Endothelial cell (in vitro differentiated cells): Measurements from ENCODE around the gene COL16A1. TPM values are rescaled to one million over a fixed set of nuclear protein-coding genes. Genes with fewer than 3 reads are reported as not detected.

Experiments used
- DNase-seq: peaks from one replicate; pipeline ENCODE4 v3.0.0; 2021; ENCODE audit warnings: low spot score
- H3K27ac Mint-ChIP-seq: one replicate; pipeline ENCODE4 v1.8.0; 2021; ENCODE audit warnings: mixed read lengths, inconsistent platforms; ENCODE audit not compliant: unreplicated experiment
- H3K27me3 Mint-ChIP-seq: one replicate; pipeline ENCODE4 v1.8.0; 2021; ENCODE audit warnings: mild to moderate bottlenecking, moderate library complexity, mixed read lengths, inconsistent platforms; ENCODE audit not compliant: unreplicated experiment
- H3K36me3 Mint-ChIP-seq: one replicate; pipeline ENCODE4 v1.8.0; 2021; ENCODE audit warnings: mild to moderate bottlenecking, low read depth, mixed read lengths, inconsistent platforms; ENCODE audit not compliant: unreplicated experiment
- H3K4me1 Mint-ChIP-seq: one replicate; pipeline ENCODE4 v1.8.0; 2021; ENCODE audit warnings: mild to moderate bottlenecking, mixed read lengths, inconsistent platforms; ENCODE audit not compliant: unreplicated experiment
- H3K4me3 Mint-ChIP-seq: one replicate; pipeline ENCODE4 v1.8.0; 2021; ENCODE audit warnings: mild to moderate bottlenecking, mixed read lengths, inconsistent platforms; ENCODE audit not compliant: unreplicated experiment
- H3K9me3 Mint-ChIP-seq: one replicate; pipeline ENCODE4 v1.8.0; 2021; ENCODE audit warnings: mixed read lengths, inconsistent platforms; ENCODE audit not compliant: unreplicated experiment
- total RNA-seq: library from RNA; stranded (reverse); fragmentation: NEBNext Ultra II Directional; extraction: Animal tissue kit (Norgen Biotek cat#: 25700); gene quantifications from one replicate; pipeline ENCODE4 v1.2.1, GENCODE V29; 2021; ENCODE audit not compliant: unreplicated experiment
- TF ChIP-seq, protein P1 (sequence below): fragments of 200-600 bp; sonication (generic); IDR thresholded peaks from one replicate; pipeline ENCODE4 v1.5.0; 2021; ENCODE audit warnings: antibody characterized with exemption; ENCODE audit not compliant: unreplicated experiment

The COL16A1 gene
- total RNA-seq, 1 donor from 2014 or later = 5.3 TPM

DNA sequence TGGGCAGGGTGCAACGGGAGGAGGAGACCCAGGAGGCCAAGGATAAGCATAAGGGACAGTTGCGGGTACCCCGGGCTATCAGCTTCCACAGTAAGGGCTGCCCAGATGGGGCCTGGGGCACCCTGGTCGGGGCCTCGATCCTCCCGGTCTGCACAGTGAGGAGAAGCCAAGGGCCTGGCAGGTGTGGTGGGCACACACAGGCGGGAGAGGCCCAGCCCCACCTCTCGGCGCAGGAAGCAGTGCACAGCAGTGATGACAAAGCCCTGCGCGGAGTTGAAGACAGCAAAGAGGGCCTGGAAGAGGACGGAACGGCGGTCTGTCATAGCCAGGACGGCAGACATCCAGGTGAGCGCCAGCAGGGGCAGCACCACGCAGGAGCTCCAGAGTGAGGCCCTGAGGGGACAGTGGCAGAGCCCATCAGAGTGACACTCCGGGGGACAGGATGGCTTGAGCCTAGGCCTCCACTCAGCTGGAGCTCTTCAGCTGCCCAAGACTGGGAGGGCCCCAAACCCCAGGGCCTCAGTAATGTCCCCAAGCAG, 29.0 kb upstream of the COL16A1 start:
- Mint-ChIP-seq H3K27ac (no peak overlapping the region), H3K27me3 (peaks cover 14% of the 10 kb centered on the region), H3K4me1 (no peaks in the 10 kb centered on the region), H3K9me3 (no peaks in the 10 kb centered on the region), H3K36me3 (peaks cover 4% of the 10 kb centered on the region), H3K4me3 (no peak overlapping the region)
- DNase-seq = no peak
- TF ChIP-seq, protein P1, sequence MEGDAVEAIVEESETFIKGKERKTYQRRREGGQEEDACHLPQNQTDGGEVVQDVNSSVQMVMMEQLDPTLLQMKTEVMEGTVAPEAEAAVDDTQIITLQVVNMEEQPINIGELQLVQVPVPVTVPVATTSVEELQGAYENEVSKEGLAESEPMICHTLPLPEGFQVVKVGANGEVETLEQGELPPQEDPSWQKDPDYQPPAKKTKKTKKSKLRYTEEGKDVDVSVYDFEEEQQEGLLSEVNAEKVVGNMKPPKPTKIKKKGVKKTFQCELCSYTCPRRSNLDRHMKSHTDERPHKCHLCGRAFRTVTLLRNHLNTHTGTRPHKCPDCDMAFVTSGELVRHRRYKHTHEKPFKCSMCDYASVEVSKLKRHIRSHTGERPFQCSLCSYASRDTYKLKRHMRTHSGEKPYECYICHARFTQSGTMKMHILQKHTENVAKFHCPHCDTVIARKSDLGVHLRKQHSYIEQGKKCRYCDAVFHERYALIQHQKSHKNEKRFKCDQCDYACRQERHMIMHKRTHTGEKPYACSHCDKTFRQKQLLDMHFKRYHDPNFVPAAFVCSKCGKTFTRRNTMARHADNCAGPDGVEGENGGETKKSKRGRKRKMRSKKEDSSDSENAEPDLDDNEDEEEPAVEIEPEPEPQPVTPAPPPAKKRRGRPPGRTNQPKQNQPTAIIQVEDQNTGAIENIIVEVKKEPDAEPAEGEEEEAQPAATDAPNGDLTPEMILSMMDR = no peak

DNA sequence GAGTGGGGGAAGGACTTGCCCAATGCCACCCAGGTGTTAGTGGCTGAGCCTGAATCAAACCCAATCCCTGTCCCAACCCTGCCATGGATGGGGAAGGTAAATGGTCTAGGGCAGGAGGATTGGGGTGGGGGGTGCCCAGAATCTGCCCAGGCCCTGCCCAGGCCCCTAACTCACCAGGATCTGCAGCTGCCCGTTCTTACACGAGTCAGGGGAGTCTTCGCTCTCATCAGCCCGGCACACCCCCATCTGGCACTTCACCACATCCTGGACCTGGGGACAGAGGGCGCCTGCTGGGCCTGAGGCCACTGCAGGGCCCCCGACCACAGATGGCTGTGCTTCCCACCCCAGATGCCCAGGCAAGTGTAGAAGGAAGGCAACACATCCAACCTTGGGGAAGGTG, 28.5 kb upstream of the COL16A1 start:
- no peak for DNase-seq
- Mint-ChIP-seq H3K4me3 (no peak overlapping the region), H3K4me1 (no peaks in the 10 kb centered on the region), H3K9me3 (no peaks in the 10 kb centered on the region), H3K36me3 (peaks cover 4% of the 10 kb centered on the region), H3K27me3 (peaks cover 13% of the 10 kb centered on the region), H3K27ac (no peak overlapping the region)
- TF ChIP-seq, protein P1 = no peak

DNA sequence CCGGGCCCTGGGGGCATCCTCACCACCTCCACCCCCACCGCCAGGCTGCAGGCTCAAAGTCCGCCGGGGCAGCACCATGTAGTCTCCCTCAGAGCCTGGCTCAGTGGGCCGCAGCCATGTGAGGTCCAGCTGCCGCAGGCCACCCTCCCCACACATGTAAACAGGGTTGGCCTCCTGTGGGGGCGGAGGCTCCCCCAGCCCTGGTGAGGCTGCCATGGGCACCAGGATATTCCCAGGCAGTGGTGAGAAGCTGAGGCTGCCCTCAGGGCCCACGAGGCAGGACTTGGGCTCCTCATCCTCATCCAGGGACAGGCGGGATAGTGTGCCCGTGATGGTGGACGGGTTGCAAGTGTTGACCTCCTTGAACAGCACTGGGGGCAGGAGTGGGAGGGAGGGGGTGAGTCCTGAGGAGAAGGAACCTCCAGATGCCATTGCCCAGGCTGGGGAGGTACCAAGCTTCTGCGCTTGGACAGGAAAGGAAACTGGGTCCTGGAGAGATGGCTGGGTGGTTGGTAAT, 27.3 kb upstream of the COL16A1 start:
- no peak overlapping the region for H3K4me3 Mint-ChIP-seq
- no peaks in the 10 kb centered on the region for H3K9me3 Mint-ChIP-seq
- H3K27ac Mint-ChIP-seq = no peak overlapping the region
- DNase-seq = no peak
- H3K27me3 Mint-ChIP-seq = peaks cover 9% of the 10 kb centered on the region
- TF ChIP-seq, protein P1 = no peak
- H3K4me1 Mint-ChIP-seq = no peaks in the 10 kb centered on the region
- no peaks in the 10 kb centered on the region for H3K36me3 Mint-ChIP-seq

DNA sequence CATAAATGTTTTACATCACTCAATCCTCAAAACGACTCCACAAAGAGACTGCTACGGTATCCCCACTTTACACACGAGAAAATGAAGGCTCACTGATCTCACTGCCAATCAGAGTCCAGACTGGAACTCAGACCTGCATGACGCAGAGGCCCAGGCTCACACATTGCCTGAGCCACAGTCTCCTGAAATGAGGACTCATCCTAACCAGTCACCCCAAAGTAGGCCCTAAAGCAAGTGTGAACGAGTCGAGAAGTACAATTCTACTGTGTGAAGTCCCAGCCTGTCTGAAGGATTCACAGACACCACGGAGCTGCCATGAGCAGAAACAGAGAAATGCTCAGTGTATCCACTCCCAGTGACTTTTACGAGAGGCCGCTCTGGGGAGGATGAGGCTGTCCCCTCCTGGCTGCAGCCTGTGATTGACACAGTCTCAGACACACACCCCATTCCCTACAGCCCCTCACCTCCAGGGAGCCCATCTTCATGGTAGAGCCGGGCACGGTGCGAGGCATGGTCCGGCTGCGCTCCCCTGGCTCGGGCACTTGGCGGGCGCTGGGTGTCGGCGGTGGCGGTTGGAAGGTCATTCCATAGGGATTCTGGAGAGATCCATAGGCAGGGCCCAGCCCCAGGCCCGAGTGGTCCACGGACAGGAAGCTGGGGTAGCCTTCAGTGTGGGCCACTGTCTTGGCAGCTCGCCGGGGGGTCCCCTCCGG, 26.7 kb upstream of the COL16A1 start:
- Mint-ChIP-seq H3K27ac (no peak overlapping the region), H3K4me3 (no peak overlapping the region), H3K9me3 (no peaks in the 10 kb centered on the region), H3K36me3 (no peaks in the 10 kb centered on the region), H3K4me1 (peaks cover 2% of the 10 kb centered on the region), H3K27me3 (peaks cover 7% of the 10 kb centered on the region)
- TF ChIP-seq, protein P1 = no peak
- no peak for DNase-seq

DNA sequence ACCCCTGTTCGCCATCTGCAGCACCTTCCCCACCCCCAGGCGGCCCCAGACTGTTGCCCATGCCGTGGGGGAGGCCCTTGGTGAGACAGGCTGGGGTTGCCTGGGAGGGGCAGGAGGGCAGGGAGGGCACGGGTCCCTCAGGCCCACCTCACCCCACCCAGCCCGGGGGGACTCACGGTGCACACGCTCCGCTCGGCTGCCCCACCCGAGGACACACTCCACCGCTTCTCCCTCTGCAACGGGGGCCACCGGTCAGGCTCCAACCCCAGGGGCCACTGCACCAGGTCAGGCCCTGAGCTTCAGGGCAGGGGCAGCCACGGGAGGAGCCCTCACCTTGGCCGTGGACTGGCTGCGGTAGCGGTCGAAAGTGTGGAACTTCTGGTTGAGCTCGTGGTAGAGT, 24.0 kb upstream of the COL16A1 start:
- Mint-ChIP-seq H3K4me1 (peaks cover 7% of the 10 kb centered on the region), H3K36me3 (no peaks in the 10 kb centered on the region), H3K4me3 (no peak overlapping the region), H3K27ac (no peak overlapping the region), H3K27me3 (peaks cover 11% of the 10 kb centered on the region), H3K9me3 (no peaks in the 10 kb centered on the region)
- no peak for DNase-seq
- TF ChIP-seq, protein P1 = no peak
